MM.1S (cell line): ENCODE measurements around the gene HHIPL1.

ENCODE experiments used
- DNase-seq: peaks from one replicate; pipeline ENCODE4 v3.0.0-alpha.2; 2015
- H2AFZ ChIP-seq: fragments of 300-600 bp; sonication (generic); 2 replicates; pipeline ENCODE4 v1.6.0; 2016; ENCODE audit warnings: antibody characterized with exemption, low read length
- H3F3A ChIP-seq: fragments of 300-600 bp; sonication (generic); 2 replicates; pipeline ENCODE4 v1.6.1; 2016; ENCODE audit warnings: mild to moderate bottlenecking, antibody characterized with exemption, low read length, moderate library complexity, mixed read lengths; ENCODE audit not compliant: insufficient read depth
- H3K27ac ChIP-seq: fragments of 300-600 bp; sonication (generic); 2 replicates; pipeline ENCODE4 v1.5.1; 2016; ENCODE audit warnings: mild to moderate bottlenecking, low read length
- H3K27me3 ChIP-seq: fragments of 300-600 bp; sonication (generic); replicated peaks from 2 replicates; pipeline ENCODE4 v1.6.0; 2016; ENCODE audit warnings: low read length; ENCODE audit not compliant: insufficient read depth
- H3K36me3 ChIP-seq: fragments of 300-600 bp; sonication (generic); replicated peaks from 2 replicates; pipeline ENCODE4 v1.6.1; 2016; ENCODE audit warnings: mild to moderate bottlenecking, low read length, mixed read lengths; ENCODE audit not compliant: insufficient read depth
- H3K4me1 ChIP-seq: fragments of 300-600 bp; sonication (generic); 2 replicates; pipeline ENCODE4 v1.6.1; 2016; ENCODE audit warnings: low read length, mixed read lengths
- H3K4me2 ChIP-seq: fragments of 300-600 bp; sonication (generic); 2 replicates; pipeline ENCODE4 v1.6.0; 2016; ENCODE audit warnings: low read depth, low read length
- H3K4me3 ChIP-seq: fragments of 300-600 bp; sonication (generic); 2 replicates; pipeline ENCODE4 v1.5.1; 2016; ENCODE audit warnings: low read length, mixed read lengths
- H3K79me2 ChIP-seq: fragments of 300-600 bp; sonication (generic); 2 replicates; pipeline ENCODE4 v1.6.1; 2016; ENCODE audit warnings: mixed run types, low read length, mixed read lengths
- H3K9ac ChIP-seq: fragments of 300-600 bp; sonication (generic); 2 replicates; pipeline ENCODE4 v1.6.1; 2016; ENCODE audit warnings: low read length, mixed read lengths
- H3K9me2 ChIP-seq: fragments of 300-600 bp; sonication (generic); replicated peaks from 2 replicates; pipeline ENCODE4 v1.6.1; 2016; ENCODE audit warnings: mild to moderate bottlenecking, low read length, mixed read lengths; ENCODE audit not compliant: insufficient read depth
- H3K9me3 ChIP-seq: fragments of 300-600 bp; sonication (generic); replicated peaks from 2 replicates; pipeline ENCODE4 v1.6.1; 2016; ENCODE audit warnings: mild to moderate bottlenecking, low read length, mixed read lengths; ENCODE audit not compliant: insufficient read depth
- H4K20me1 ChIP-seq: fragments of 300-600 bp; sonication (generic); 2 replicates; pipeline ENCODE4 v1.6.1; 2016; ENCODE audit warnings: mild to moderate bottlenecking, low read length, moderate library complexity, mixed read lengths; ENCODE audit not compliant: insufficient read depth
- CTCF ChIP-seq: fragments of 300-600 bp; sonication (generic); IDR thresholded peaks from 2 replicates; pipeline ENCODE4 v1.5.1; 2016; ENCODE audit warnings: antibody characterized with exemption, low read length, mixed read lengths
- EZH2 ChIP-seq: fragments of 300-600 bp; sonication (generic); optimal IDR thresholded peaks from 2 replicates; pipeline ENCODE3; 2017; ENCODE audit warnings: low read depth, mild to moderate bottlenecking, antibody characterized with exemption, low read length, mixed read lengths
- EZH2phosphoT487 ChIP-seq: fragments of 300-600 bp; sonication (generic); IDR thresholded peaks from 2 replicates; pipeline ENCODE4 v1.6.1; 2018; ENCODE audit warnings: antibody characterized with exemption, low read length

Gene HHIPL1

GRCh38 chr14:99657645-99658155, 12.8 kb downstream of the HHIPL1 start:
- Histone ChIP-seq H3K4me2 (no peak overlapping the region), H3K27ac (no peak overlapping the region), H3K9ac (no peak overlapping the region), H2AFZ (no peak overlapping the region), H3K9me3 (no peaks in the 10 kb centered on the region), H3K9me2 (no peaks in the 10 kb centered on the region), H3F3A (no peaks in the 10 kb centered on the region), H3K36me3 (no peaks in the 10 kb centered on the region), H4K20me1 (no peaks in the 10 kb centered on the region), H3K4me3 (no peak overlapping the region), H3K4me1 (no peaks in the 10 kb centered on the region), H3K27me3 (no peaks in the 10 kb centered on the region), H3K79me2 (no peaks in the 10 kb centered on the region)
- no peak for DNase-seq
- TF ChIP-seq CTCF: no peak
- no peak for TF ChIP-seq EZH2phosphoT487
- no peak for TF ChIP-seq EZH2

- no peak for DNase-seq
- no peaks in the 10 kb centered on the region for H3K79me2 ChIP-seq
- H3K9ac ChIP-seq: no peak overlapping the region
- no peaks in the 10 kb centered on the region for H3K36me3 ChIP-seq
- no peaks in the 10 kb centered on the region for H3K27me3 ChIP-seq
- H3K4me3 ChIP-seq: no peak overlapping the region
- no peak overlapping the region for H3K27ac ChIP-seq
- H2AFZ ChIP-seq: no peak overlapping the region
- TF ChIP-seq EZH2phosphoT487: no peak
- TF ChIP-seq EZH2: no peak
- no peak for TF ChIP-seq CTCF
- no peaks in the 10 kb centered on the region for H3F3A ChIP-seq
- no peaks in the 10 kb centered on the region for H3K4me1 ChIP-seq
- no peaks in the 10 kb centered on the region for H4K20me1 ChIP-seq
- H3K4me2 ChIP-seq: no peak overlapping the region
- no peaks in the 10 kb centered on the region for H3K9me2 ChIP-seq
- no peaks in the 10 kb centered on the region for H3K9me3 ChIP-seq
These were observed 13.4 kb downstream of the HHIPL1 start for GRCh38 chr14:99658218-99658845.

- Histone ChIP-seq H3K9ac (no peak overlapping the region), H4K20me1 (no peaks in the 10 kb centered on the region), H3K9me3 (no peaks in the 10 kb centered on the region), H3K27me3 (no peaks in the 10 kb centered on the region), H3K9me2 (no peaks in the 10 kb centered on the region), H3K27ac (no peak overlapping the region), H2AFZ (no peak overlapping the region), H3K4me1 (no peaks in the 10 kb centered on the region), H3K79me2 (no peaks in the 10 kb centered on the region), H3K36me3 (no peaks in the 10 kb centered on the region), H3K4me2 (no peak overlapping the region), H3F3A (no peaks in the 10 kb centered on the region), H3K4me3 (no peak overlapping the region)
- no peak for TF ChIP-seq EZH2phosphoT487
- TF ChIP-seq CTCF: no peak
- no peak for TF ChIP-seq EZH2
- no peak for DNase-seq
These were observed 14.4 kb downstream of the HHIPL1 start for GRCh38 chr14:99659333-99659741.
